Measurements from ENCODE around the gene ZNF25. TPM values are rescaled to one million over a fixed set of nuclear protein-coding genes. Genes with fewer than 3 reads are reported as not detected.

Gene ZNF25
- total and polyA plus RNA-seq, 2 of the 4 experiments (the other 2 are of a cell fraction): 5.1 to 9.5 TPM

- POLR2A ChIA-PET (ENCODE audit: unreplicated experiment): no interaction called here
Observed at GRCh38 chr10:37947526-37947925, 28.9 kb downstream of the ZNF25 start.

More at GRCh38 chr10:37947526-37947925, 28.9 kb downstream of the ZNF25 start:
- no peak overlapping the region for H2BK120ac ChIP-seq (ENCODE audit: low read depth, low read length)
- H2BK20ac ChIP-seq (ENCODE audit: low read depth, low read length): no peak overlapping the region
- no peak overlapping the region for H3K23ac ChIP-seq (ENCODE audit: low read depth, low read length)
- H4K20me1 ChIP-seq (ENCODE audit: insufficient read depth, low read length): no peaks in the 10 kb centered on the region
- H4K91ac ChIP-seq (ENCODE audit: insufficient read depth, low read depth, low read length): no peak overlapping the region
- no peak overlapping the region for H4K8ac ChIP-seq (ENCODE audit: low read depth in 2 of 2, low read length in 2 of 2)
- no TSS peak for BruUV-seq (replicated peaks)
- H3K14ac ChIP-seq (replicated peaks; ENCODE audit: low read depth, low read length): no peak overlapping the region
- no peak overlapping the region for H2AFZ ChIP-seq (replicated peaks; ENCODE audit: low read length, poor library complexity)
- no peaks in the 10 kb centered on the region for H3K9me1 ChIP-seq (ENCODE audit: insufficient read depth, low read length)
- no peak for DNase-seq
- no peak for ATAC-seq (ENCODE audit: low read depth)
- H3K9me3 ChIP-seq (ENCODE audit: control insufficient read depth, insufficient read depth, low read length): peaks cover 2% of the 10 kb centered on the region; the same call in 1 of the 2 replicates
- no peak overlapping the region for H3K4ac ChIP-seq (ENCODE audit: low read depth, low read length)
- no peak overlapping the region for H2BK5ac ChIP-seq (ENCODE audit: low read depth, low read length, poor library complexity, severe bottlenecking)
- no peaks in the 10 kb centered on the region for H3K79me1 ChIP-seq (ENCODE audit: low read depth in 1 of 2, low read length in 2 of 2)
- no peak overlapping the region for H3K18ac ChIP-seq (ENCODE audit: low read depth, low read length)
- dilution Hi-C loops (cut with HindIII; ENCODE audit: low sequenced_read_pairs, unreplicated experiment) (no loop called here), intact Hi-C loops (cut with micrococcal nuclease) (no loop called here), in situ Hi-C loops (cut with MboI; ENCODE audit: low sequenced_read_pairs) (no loop called here)
- H2AK5ac ChIP-seq (ENCODE audit: low read depth, low read length): no peak overlapping the region
- H3K27me3 ChIP-seq (ENCODE audit: control insufficient read depth, insufficient read depth, low read length): no peaks in the 10 kb centered on the region
- no peak overlapping the region for H3K4me2 ChIP-seq (ENCODE audit: low read depth, low read length)
- CTCF ChIA-PET: interaction anchor here (0.7 kb wide), 1 partner anchor 143 kb away, joined by 3 read pairs; no protein-coding TSS in a partner anchor
- no peak overlapping the region for H3K4me3 ChIP-seq (ENCODE audit: insufficient read depth, low read depth, low read length)
- H2AK9ac ChIP-seq (replicated peaks; ENCODE audit: low read depth, low read length, poor library complexity): no peak overlapping the region
- H3K36me3 ChIP-seq (ENCODE audit: control insufficient read depth, insufficient read depth, low read length): peaks cover 5% of the 10 kb centered on the region; the same call in 1 of the 2 replicates
- H3K9ac ChIP-seq (ENCODE audit: low read depth, low read length): no peak overlapping the region
- no peak overlapping the region for H3K27ac ChIP-seq (ENCODE audit: insufficient read depth, low read length)
- H2BK15ac ChIP-seq (ENCODE audit: low read depth, low read length): no peak overlapping the region
- H4K5ac ChIP-seq (ENCODE audit: low read depth, low read length): no peak overlapping the region
- H3K56ac ChIP-seq (ENCODE audit: extremely low read depth, insufficient read depth, low read length): no peak overlapping the region
- no peak for TF ChIP-seq CEBPB (IDR thresholded peaks at IDR 0.05; ENCODE audit: low read depth, low read length)
- TF ChIP-seq POLR2A (IDR thresholded peaks at IDR 0.05; ENCODE audit: low read depth, low read length): no peak
- TF ChIP-seq RFX5 (IDR thresholded peaks at IDR 0.05; ENCODE audit: low read depth, low read length): no peak
- no peak for TF ChIP-seq CTCF (conservative IDR thresholded peaks at IDR 0.05; ENCODE audit: low read depth, low read length)
- no peak for TF ChIP-seq RAD21 (IDR thresholded peaks at IDR 0.05; ENCODE audit: low read length)
- TF ChIP-seq NFE2L2 (IDR thresholded peaks at IDR 0.05; ENCODE audit: low read depth, low read length): no peak
- no peak for TF ChIP-seq USF2 (IDR thresholded peaks at IDR 0.05; ENCODE audit: low read depth, low read length)
- no peak for TF ChIP-seq SMC3 (IDR thresholded peaks at IDR 0.05; ENCODE audit: low read depth, low read length)
- no peaks in the 10 kb centered on the region for H3K4me1 ChIP-seq (ENCODE audit: control insufficient read depth, insufficient read depth, low read length)
